Measurements from ENCODE around the gene RBM17. TPM values are rescaled to one million over a fixed set of nuclear protein-coding genes. Genes with fewer than 3 reads are reported as not detected.
A peak's percentile ranks its signal among the peaks of the same experiment; 100 is the strongest.

The RBM17 gene
- total RNA-seq, 1 experiment from 2014 or later, result 28.4 TPM

GRCh38 chr10:6145166-6145987 is 56.5 kb downstream of the RBM17 start:
- H3K27me3 ChIP-seq (ENCODE audit: low read length), result no peaks in the 10 kb centered on the region
- ATAC-seq (no peak; the same call in 1 of the 2 replicates), DNase-seq (no peak)
- no TSS peak for BruUV-seq (replicated peaks)
- H4K20me1 ChIP-seq (ENCODE audit: low read length), result no peaks in the 10 kb centered on the region
- no peaks in the 10 kb centered on the region for H3K36me3 ChIP-seq (ENCODE audit: low read depth, low read length)
- intact Hi-C loops (cut with micrococcal nuclease), result no loop called here
- no peaks in the 10 kb centered on the region for H3K9me3 ChIP-seq (ENCODE audit: low read length)
- TF ChIP-seq CTCF (conservative IDR thresholded peaks at IDR 0.05; ENCODE audit: low read depth, low read length), result no peak
- TF ChIP-seq EZH2phosphoT487 (IDR thresholded peaks at IDR 0.05; ENCODE audit: borderline replicate concordance, low read length), result no peak
- TF ChIP-seq EZH2 (IDR thresholded peaks at IDR 0.05; ENCODE audit: low read length, unreplicated experiment), result no peak
- POLR2A ChIA-PET (ENCODE audit: unreplicated experiment), result no interaction called here
- peak overlapping the region; percentile 56 for H3K9ac ChIP-seq (ENCODE audit: low read length)
- peaks cover 6% of the 10 kb centered on the region; the same call in 1 of the 2 replicates for H3K4me1 ChIP-seq (ENCODE audit: insufficient read depth, low read length)
- H3K79me2 ChIP-seq (ENCODE audit: low read length), result peaks cover 11% of the 10 kb centered on the region
- H2AFZ ChIP-seq (ENCODE audit: low read length), result peak overlapping the region; percentile 71; the same call in 1 of the 2 replicates
- CTCF ChIA-PET, result no interaction called here
- peak overlapping the region; percentile 80 for H3K4me2 ChIP-seq (ENCODE audit: low read length)
- H3K27ac ChIP-seq (ENCODE audit: low read length), result no peak overlapping the region
- H3F3A ChIP-seq (ENCODE audit: low read length, unreplicated experiment), result no peaks in the 10 kb centered on the region
- H3K4me3 ChIP-seq (ENCODE audit: low read length), result peak overlapping the region; percentile 75
- no peaks in the 10 kb centered on the region for H3K9me2 ChIP-seq (replicated peaks; ENCODE audit: low read length)

GRCh38 chr10:6146013-6146785 is 57.4 kb downstream of the RBM17 start:
- ChIA-PET POLR2A (ENCODE audit: unreplicated experiment) (no interaction called here), CTCF (no interaction called here)
- Histone ChIP-seq H3K4me1 (ENCODE audit: insufficient read depth, low read length) (no peaks in the 10 kb centered on the region; the same call in 1 of the 2 replicates), H3K27me3 (ENCODE audit: low read length) (no peaks in the 10 kb centered on the region), H3K4me2 (ENCODE audit: low read length) (peak overlapping the region; percentile 80), H4K20me1 (ENCODE audit: low read length) (no peaks in the 10 kb centered on the region), H3K36me3 (ENCODE audit: low read depth, low read length) (no peaks in the 10 kb centered on the region), H3K4me3 (ENCODE audit: low read length) (peak overlapping the region; percentile 75), H3K9me3 (ENCODE audit: low read length) (no peaks in the 10 kb centered on the region), H3F3A (ENCODE audit: low read length, unreplicated experiment) (no peaks in the 10 kb centered on the region), H2AFZ (ENCODE audit: low read length) (0 out of 2 replicates have a peak overlapping the region, but pooled peaks have one; percentile 71), H3K9me2 (replicated peaks; ENCODE audit: low read length) (no peaks in the 10 kb centered on the region), H3K9ac (ENCODE audit: low read length) (no peak overlapping the region; the same call in 1 of the 2 replicates), H3K27ac (ENCODE audit: low read length) (no peak overlapping the region), H3K79me2 (ENCODE audit: low read length) (peaks cover 11% of the 10 kb centered on the region)
- TSS peak; percentile 23 for BruUV-seq (replicated peaks)
- ATAC-seq (no peak), DNase-seq (no peak)
- TF ChIP-seq CTCF (conservative IDR thresholded peaks at IDR 0.05; ENCODE audit: low read depth, low read length), result no peak
- TF ChIP-seq EZH2phosphoT487 (IDR thresholded peaks at IDR 0.05; ENCODE audit: borderline replicate concordance, low read length), result no peak
- TF ChIP-seq EZH2 (IDR thresholded peaks at IDR 0.05; ENCODE audit: low read length, unreplicated experiment), result no peak
- intact Hi-C loops (cut with micrococcal nuclease), result no loop called here

All from PC-3 (cell line).